Muscle of back (tissue), 11 donors: ENCODE data around the gene CLASRP. TPM values are rescaled to one million over a fixed set of nuclear protein-coding genes. Genes with fewer than 3 reads are reported as not detected.

Experiments
- DNase-seq, 3 donors: peaks; one replicate each; pipeline versions ENCODE4 v3.0.0 to v3.0.0-alpha.2; 2013
- polyA plus RNA-seq, 10 donors: library from polyadenylated mRNA; unstranded; fragments of 120-200 nt; gene quantifications; one replicate each; pipeline ENCODE4 v1.2.1, GENCODE V29; 2013; ENCODE audit not compliant: insufficient read length in 10 of 10

CLASRP gene
- polyA plus RNA-seq, 10 donors, result 34.6 to 69.2 (median 44.1) TPM

DNA sequence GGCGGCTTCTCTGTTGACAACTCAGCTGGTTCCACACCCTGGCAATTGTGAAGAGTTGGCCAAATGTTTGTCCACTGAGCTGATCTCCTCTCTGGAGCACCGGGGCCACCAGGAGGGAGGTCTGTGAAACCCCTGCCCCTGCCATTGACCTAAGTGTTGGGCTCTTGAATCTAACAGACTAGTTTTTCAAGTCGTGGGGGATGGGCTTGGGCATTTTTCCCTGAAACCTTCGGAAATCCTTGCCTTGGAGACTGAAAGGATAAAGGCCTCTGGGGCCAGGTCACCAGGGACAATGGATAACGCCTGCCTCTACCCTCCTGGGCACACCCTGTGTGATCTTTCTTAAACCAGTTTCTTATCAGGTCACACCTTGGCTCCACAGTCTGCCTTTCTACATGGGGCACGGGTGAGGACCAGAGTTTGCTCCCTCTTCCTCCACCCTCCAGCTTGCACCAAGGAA is 41.1 kb downstream of the CLASRP start:
- no peak for DNase-seq

DNA sequence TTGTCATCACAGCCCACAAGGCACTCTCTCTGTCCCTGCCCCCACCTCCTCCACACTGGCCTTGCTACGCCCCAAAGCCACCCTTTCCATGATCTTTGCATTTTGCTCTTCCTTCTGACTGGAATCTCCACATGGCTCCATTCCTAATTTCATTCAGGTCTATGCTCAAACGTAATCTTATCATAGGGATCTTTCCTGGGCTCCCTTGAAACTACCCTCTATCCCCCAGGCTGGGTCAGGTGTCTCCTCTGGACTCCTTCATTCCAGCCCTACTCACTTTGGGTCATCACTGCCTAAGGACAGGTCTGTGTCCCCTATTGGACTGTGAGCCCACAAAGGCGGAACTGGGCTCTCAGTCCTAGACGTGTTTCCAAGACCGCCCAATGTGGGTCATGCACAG is 43.3 kb downstream of the CLASRP start:
- no peak for DNase-seq

DNA sequence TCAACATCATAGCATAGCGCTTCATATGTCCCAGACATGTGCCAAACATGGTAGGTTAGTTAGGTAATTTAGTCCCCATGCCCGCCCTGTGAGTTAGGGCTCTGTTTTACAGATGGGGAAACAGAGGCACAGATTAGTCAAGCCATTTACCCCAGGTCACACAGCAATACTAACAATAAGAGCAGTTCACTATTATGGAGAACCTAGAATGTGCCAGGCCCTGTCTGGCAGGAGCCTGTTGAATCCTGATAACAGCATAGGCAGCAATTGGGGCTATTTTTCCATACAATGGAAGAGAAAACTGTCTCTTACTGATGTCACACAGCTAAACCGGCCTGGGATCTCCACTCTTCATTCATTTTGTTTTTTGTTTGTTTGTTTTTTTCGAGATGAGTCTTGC is 47.6 kb downstream of the CLASRP start:
- DNase-seq, result no peak

DNA sequence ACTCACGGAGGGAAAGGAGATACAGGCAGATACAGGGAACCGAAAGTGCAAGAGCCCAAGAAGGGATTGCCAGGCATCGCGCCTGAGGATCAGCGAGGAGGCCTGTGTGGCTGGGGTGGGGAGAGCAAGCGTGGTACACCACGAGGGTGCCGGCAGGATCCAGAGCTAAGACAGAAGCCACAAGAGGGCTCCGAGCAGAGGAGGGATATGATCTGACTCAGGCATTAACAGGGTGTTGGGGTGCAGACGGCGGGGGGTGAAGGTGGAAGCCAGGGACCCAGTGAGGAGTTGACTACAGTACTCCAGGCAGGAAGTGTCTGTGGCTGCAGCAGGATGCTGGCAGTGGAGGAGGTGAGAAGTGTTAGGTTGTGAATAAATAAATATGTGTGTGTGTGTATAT is 48.7 kb downstream of the CLASRP start:
- DNase-seq, result no peak

- no peak for DNase-seq
Observed at GRCh38 chr19:45090034-45090433, 51.2 kb downstream of the CLASRP start.

DNA sequence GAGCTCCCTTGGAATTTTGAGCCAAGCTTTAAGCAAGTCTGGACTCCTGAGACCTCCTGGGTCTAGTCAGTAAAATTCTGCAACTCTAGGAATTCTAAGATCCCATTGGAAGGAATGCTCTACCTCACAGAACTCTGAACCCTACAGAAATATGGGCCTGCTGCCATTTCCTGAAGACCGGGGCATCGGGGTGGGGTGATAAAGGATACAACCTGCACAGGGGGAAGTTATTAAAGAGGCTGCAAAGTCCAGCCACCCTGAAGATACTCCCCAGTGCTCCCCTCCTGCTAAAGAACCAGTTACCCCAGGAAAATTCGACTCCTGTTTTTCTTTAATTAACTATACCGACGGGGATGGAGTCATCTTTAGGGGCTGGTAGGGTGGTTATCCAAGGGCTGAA is 51.8 kb downstream of the CLASRP start:
- DNase-seq, result no peak

DNA sequence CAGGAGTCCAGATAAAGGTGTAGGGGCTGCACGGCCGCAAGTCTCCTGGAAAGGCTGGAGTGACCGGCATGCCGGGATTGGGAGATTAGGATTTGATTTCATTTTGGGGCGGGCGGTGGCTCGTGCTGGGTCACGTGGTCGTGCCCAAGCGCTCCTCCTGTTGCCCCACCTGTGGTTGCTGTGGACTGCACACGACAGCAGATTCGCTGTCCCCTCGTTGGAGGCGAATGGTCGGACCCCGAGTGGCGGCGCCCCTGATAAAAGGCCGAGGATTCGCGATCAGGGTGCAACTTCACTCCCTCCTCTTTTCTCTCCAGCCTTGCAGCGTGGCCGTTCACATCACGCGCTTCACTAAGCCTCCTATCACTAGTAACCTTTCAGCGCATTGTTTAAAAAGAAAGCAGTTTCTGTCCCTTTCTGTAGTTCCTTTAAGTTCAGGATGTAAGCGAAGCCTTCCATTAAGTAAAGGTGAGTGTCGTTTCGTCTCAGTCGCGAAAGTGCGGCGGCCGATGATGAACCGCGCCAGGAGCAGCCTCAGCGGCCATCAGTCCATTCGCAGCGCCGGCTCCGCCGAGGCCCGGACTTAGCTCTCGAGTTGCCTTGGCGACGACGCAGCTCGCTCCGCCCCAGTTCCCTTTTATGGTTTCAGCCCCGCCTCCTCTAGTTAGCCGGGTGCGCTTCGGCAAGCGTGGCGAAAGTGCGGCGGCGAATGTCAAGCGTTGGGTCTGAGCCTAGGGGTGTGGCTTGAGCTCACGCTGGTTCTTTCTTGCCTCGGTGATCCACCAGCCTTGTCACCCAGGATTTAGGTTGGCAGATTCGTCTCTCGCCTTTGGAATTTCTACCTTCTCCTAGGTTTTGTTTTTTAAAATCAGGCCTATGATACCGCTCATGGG is 52.4 kb downstream of the CLASRP start:
- peak; percentile 99 to 100 (median 99) for DNase-seq

DNA sequence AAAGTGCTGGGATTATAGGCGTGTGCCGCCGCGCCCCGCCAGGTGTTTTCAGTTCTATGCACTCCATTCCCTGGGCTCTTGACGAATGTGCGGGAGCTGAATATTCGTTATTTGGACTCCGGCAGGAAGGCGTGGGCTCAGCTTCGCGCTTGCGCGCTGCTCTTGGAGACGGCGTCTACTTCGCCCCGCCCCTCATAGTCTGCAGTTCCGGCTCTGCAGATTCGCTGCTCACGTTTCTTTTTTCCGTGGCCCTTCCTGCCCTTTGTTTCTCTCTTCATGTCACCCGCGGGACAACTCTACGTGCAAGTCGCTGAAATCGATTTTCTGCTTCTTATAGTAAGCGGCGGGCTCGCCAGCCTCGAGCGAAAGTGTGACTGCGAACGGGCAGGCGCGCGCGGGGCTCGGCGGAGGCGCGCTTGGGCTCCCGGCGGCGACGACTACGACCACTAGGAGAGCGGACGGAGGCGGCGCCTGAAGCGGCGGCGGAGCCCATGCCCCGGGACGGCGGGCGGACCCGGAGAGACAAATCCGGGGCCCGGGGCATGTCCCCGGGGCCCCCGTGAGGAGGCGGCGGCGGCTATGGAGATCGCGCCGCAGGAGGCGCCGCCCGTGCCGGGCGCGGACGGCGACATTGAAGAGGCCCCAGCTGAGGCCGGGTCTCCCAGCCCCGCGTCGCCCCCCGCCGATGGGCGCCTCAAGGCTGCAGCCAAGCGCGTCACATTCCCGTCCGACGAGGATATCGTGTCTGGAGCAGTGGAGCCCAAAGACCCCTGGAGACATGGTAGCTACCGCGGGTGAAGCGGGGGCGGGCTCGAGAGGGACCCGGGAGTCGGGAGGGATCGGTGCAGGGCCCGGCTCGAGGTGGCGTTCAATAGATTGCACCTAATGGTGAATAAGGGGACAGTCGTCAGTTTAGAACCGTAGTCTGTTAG is 54.2 kb downstream of the CLASRP start, which contains the start of gene PPP1R37:
Gene PPP1R37, plus strand, starts transcription at position 433 of the 932 bp plus-strand sequence. Its CDS starts 147 bp downstream, at position 580.
- peak; percentile 97 to 98 (median 98) for DNase-seq

GRCh38 chr19:45094137-45094536 is 55.3 kb downstream of the CLASRP start:
- DNase-seq, result no peak

- no peak for DNase-seq
Observed at GRCh38 chr19:45094707-45095106, 55.9 kb downstream of the CLASRP start.

GRCh38 chr19:45095496-45096413 is 56.9 kb downstream of the CLASRP start:
- no peak for DNase-seq

- no peak for DNase-seq
Observed at GRCh38 chr19:45096700-45097099, 57.9 kb downstream of the CLASRP start.

DNA sequence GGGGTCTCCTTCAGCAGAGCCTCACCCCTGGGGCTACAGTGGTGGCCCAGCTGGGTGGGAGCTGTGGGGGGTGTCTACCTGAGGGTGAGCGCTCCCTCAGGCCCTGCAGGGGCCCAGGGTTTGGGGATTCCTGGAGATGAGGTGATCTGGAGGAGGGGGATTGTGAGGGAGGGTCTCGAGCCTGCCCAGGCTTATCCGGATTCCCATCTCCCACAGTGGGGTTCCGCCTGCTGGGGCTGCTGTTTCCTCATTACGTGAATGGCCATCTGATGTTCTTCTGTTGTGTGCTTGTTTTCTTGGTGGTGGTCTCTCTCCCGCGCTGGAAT is 58.6 kb downstream of the CLASRP start:
- DNase-seq, result no peak

DNA sequence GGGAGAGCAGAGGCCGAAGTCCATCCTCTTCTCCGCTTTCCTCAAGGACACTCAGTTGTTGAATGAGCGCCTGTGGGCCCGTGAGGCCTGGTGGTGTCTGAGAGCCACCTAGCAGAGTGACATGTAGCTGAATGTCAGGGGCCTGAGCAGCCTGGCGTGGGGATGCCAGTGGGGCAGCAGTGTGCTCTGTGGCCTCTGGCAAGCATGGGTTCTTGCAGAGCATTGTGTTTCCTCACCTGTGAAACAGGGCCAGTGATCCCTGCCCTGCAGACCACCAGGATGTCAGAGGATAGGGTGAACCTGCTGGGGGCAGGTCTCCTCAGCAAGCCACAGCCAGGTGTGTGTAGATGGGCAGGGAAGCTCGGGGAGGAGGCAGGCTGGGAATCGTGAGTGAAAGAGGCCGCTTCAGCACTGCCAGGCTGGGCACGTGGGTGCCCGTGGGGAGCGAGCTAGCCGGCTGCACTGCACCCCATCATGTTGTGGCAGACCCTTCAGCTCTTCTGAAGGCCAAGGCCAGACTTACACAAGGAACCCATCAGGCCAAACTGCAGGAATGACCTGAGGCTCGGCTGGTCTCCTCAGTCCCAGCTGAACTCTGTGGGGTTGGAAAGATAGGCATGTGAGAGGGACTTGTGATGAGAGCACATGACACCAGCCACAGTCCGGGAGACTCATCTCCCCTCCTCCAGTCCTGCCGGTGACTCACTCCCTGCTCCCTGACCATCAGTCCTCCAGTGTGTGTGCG is 59.1 kb downstream of the CLASRP start:
- peak in 1 of 3 donors; percentile 74 for DNase-seq

- DNase-seq, result no peak
Observed at GRCh38 chr19:45098521-45099466, 59.9 kb downstream of the CLASRP start.

GRCh38 chr19:45099467-45100191 is 60.8 kb downstream of the CLASRP start:
- no peak for DNase-seq

DNA sequence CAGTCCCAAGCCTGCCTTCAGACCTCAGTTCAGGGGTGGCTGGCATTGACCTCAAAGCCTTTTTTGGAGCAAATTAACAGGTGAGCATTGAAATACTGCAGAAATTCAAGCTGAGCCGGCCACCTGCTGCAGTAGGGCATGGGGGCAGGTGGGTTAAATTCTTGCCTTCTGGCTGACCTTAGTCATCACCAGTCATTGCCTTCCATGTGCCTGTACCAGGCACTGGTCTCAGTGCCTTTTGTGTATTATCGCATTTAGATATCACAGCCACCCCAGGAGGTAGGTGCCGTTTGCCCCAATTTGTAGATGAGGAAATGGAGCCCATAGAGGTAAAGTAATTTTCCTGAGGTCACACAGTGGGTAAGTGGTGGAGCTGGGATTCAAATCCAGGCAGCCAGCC is 61.4 kb downstream of the CLASRP start:
- no peak for DNase-seq

- DNase-seq, result no peak
Observed at GRCh38 chr19:45100846-45101252, 62.0 kb downstream of the CLASRP start.

DNA sequence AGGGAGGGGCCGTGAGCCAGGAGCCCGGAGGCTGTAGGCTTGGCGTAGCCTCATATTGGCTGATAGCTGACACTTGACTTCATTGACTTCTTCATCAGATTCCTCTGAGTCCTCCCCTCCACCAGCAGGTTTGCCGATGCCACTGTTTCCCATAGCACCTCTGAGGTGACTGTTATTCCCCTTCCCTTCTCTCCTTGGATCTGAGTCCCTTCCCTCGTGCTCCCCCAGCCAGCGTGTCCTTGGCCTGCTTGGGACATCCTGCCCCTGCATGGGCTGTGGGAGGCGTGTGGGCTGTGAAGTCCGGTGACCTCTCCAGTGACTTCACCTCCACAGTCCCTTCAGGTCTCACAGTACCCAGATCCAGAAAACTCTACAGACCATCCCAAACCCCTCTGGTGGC is 63.0 kb downstream of the CLASRP start:
- DNase-seq, result no peak
